ENCODE data around the gene ABCB11. TPM values are rescaled to one million over a fixed set of nuclear protein-coding genes. Genes with fewer than 3 reads are reported as not detected.

Gene ABCB11
- total and polyA plus RNA-seq, 5 donors from 2014 or later, result not detected

DNA sequence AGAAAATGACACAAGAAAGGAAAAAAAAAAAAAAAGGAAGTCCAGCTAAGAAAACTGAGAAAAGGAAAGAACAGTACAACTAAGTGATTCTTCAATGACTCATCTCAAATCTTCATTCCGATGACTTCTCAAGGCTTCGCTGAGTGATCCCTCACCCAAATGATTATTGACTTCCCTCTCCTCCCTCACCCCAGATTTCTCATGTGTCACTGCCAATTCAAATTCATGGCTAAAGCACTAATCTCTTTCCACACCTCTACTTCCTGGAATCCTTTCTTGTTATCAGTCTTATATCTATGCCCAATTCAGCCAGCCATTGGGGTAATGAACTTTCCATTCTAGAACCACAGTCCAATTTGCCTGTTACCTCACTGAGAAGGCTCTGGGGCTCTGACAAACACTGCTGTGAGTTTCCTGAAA lies 7.2 kb upstream of the ABCB11 start:
- Mint-ChIP-seq H3K36me3 (no peaks in the 10 kb centered on the region), H3K27me3 (peaks cover 9% of the 10 kb centered on the region), H3K27ac (no peak overlapping the region), H3K4me3 (no peak overlapping the region), H3K9me3 (peaks cover 0 to 15% (median 9%) of the 10 kb centered on the region in 7 donors), H3K4me1 (no peaks in the 10 kb centered on the region)
- no peak for DNase-seq
- no peak overlapping the region for H3K27ac ChIP-seq (ENCODE audit: insufficient read depth, low read length, poor library complexity, severe bottlenecking)
- no peak for ATAC-seq (ENCODE audit: low read depth in 2 of 2)
- H3K27me3 ChIP-seq (ENCODE audit: control insufficient read depth, insufficient read depth, low read length), result no peaks in the 10 kb centered on the region
- no peaks in the 10 kb centered on the region for H3K4me1 ChIP-seq (ENCODE audit: control insufficient read depth, insufficient read depth, low read length, poor library complexity, severe bottlenecking)
- no peak overlapping the region for H3K4me3 ChIP-seq (ENCODE audit: low read depth, low read length)
- no peaks in the 10 kb centered on the region for H3K36me3 ChIP-seq (ENCODE audit: control insufficient read depth, insufficient read depth, low read length)
- peaks cover 0 to 5% of the 10 kb centered on the region in 2 experiments for H3K9me3 ChIP-seq (ENCODE audit: control insufficient read depth in 2 of 2, low read length in 2 of 2)

- ATAC-seq (ENCODE audit: low read depth in 2 of 2) (no peak), DNase-seq (no peak)
- no peaks in the 10 kb centered on the region for H3K36me3 ChIP-seq (ENCODE audit: control insufficient read depth, insufficient read depth, low read length)
- no peaks in the 10 kb centered on the region for H3K9me3 ChIP-seq (ENCODE audit: control insufficient read depth in 2 of 2, low read length in 2 of 2)
- Mint-ChIP-seq H3K36me3 (no peaks in the 10 kb centered on the region), H3K27me3 (peaks cover 2% of the 10 kb centered on the region), H3K4me1 (no peaks in the 10 kb centered on the region), H3K9me3 (peaks cover 0 to 9% (median 5%) of the 10 kb centered on the region in 7 donors), H3K4me3 (no peak overlapping the region), H3K27ac (no peak overlapping the region)
- no peak overlapping the region for H3K27ac ChIP-seq (ENCODE audit: insufficient read depth, low read length, poor library complexity, severe bottlenecking)
- no peaks in the 10 kb centered on the region for H3K4me1 ChIP-seq (ENCODE audit: control insufficient read depth, insufficient read depth, low read length, poor library complexity, severe bottlenecking)
- H3K27me3 ChIP-seq (ENCODE audit: control insufficient read depth, insufficient read depth, low read length), result no peaks in the 10 kb centered on the region
- H3K4me3 ChIP-seq (ENCODE audit: low read depth, low read length), result no peak overlapping the region
Observed at GRCh38 chr2:169036736-169037440, 5.8 kb upstream of the ABCB11 start.

DNA sequence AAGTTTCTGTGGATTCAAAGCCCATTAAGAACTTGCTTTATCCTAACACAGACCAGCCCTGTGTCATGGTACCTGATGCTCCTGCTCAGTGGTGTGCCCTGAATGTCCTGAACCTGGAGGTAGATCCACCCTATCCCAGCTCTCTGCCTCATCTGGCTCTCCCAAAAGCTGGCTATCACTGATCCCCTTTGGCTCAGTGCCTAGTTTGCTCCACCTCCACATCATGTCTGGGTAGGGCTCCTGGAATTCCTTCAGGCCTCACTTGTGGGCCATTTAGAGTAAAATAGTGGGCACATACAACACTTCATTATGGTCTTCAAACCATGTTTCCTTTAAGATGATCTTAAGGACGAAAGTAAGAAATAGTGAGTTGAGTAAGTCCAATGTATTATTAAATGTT lies 4.8 kb upstream of the ABCB11 start:
- Mint-ChIP-seq H3K36me3 (no peaks in the 10 kb centered on the region), H3K4me1 (no peaks in the 10 kb centered on the region), H3K4me3 (no peak overlapping the region), H3K9me3 (peaks cover 0 to 8% (median 4%) of the 10 kb centered on the region in 7 donors), H3K27me3 (no peaks in the 10 kb centered on the region), H3K27ac (no peak overlapping the region)
- H3K27me3 ChIP-seq (ENCODE audit: control insufficient read depth, insufficient read depth, low read length), result no peaks in the 10 kb centered on the region
- no peaks in the 10 kb centered on the region for H3K4me1 ChIP-seq (ENCODE audit: control insufficient read depth, insufficient read depth, low read length, poor library complexity, severe bottlenecking)
- H3K9me3 ChIP-seq (ENCODE audit: control insufficient read depth in 2 of 2, low read length in 2 of 2), result no peaks in the 10 kb centered on the region
- DNase-seq, result no peak
- H3K4me3 ChIP-seq (ENCODE audit: low read depth, low read length), result no peak overlapping the region
- no peak overlapping the region for H3K27ac ChIP-seq (ENCODE audit: insufficient read depth, low read length, poor library complexity, severe bottlenecking)
- H3K36me3 ChIP-seq (ENCODE audit: control insufficient read depth, insufficient read depth, low read length), result no peaks in the 10 kb centered on the region
- no peak for ATAC-seq (ENCODE audit: low read depth in 2 of 2)

DNA sequence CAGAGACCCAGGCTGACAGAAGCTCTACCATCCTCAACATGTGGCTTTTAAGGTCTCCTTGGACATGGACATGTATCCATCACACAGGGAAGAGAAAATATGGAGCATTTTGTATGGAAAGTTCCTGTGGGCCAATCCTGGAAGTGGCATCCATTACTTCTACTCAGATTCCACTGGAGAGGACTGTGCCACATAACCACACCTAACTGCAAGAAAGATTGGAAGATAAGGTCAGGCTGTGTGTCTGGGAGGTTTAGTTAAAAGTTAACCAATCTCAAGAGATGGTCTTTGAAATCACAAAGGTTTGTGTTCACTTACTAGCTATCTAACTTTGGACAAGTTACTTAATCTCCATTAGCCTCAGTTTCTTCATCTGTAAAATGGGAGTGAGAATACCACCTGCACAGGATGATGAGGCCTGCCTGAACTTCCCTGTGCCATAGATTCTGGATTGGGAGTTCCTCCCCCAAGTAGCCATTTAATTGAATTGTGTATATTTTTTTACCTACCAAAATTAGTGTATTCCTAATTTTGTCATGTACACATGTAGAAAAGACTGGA lies 3.9 kb upstream of the ABCB11 start:
- H3K4me1 Mint-ChIP-seq, result no peaks in the 10 kb centered on the region
- Histone ChIP-seq H3K27ac (ENCODE audit: insufficient read depth, low read length, poor library complexity, severe bottlenecking) (no peak overlapping the region), H3K4me1 (ENCODE audit: control insufficient read depth, insufficient read depth, low read length, poor library complexity, severe bottlenecking) (no peaks in the 10 kb centered on the region), H3K4me3 (ENCODE audit: low read depth, low read length) (no peak overlapping the region), H3K27me3 (ENCODE audit: control insufficient read depth, insufficient read depth, low read length) (no peaks in the 10 kb centered on the region), H3K36me3 (ENCODE audit: control insufficient read depth, insufficient read depth, low read length) (no peaks in the 10 kb centered on the region), H3K9me3 (ENCODE audit: control insufficient read depth in 2 of 2, low read length in 2 of 2) (no peaks in the 10 kb centered on the region)
- DNase-seq (no peak), ATAC-seq (ENCODE audit: low read depth in 2 of 2) (no peak)
- H3K4me3 Mint-ChIP-seq, result no peak overlapping the region
- no peaks in the 10 kb centered on the region for H3K36me3 Mint-ChIP-seq
- no peaks in the 10 kb centered on the region for H3K27me3 Mint-ChIP-seq
- H3K9me3 Mint-ChIP-seq, result peaks cover 0 to 8% (median 4%) of the 10 kb centered on the region in 7 donors
- H3K27ac Mint-ChIP-seq, result no peak overlapping the region

GRCh38 chr2:169034256-169034655 lies 3.1 kb upstream of the ABCB11 start:
- no peaks in the 10 kb centered on the region for H3K9me3 ChIP-seq (ENCODE audit: control insufficient read depth in 2 of 2, low read length in 2 of 2)
- no peaks in the 10 kb centered on the region for H3K4me1 ChIP-seq (ENCODE audit: control insufficient read depth, insufficient read depth, low read length, poor library complexity, severe bottlenecking)
- no peaks in the 10 kb centered on the region for H3K27me3 ChIP-seq (ENCODE audit: control insufficient read depth, insufficient read depth, low read length)
- H3K27ac ChIP-seq (ENCODE audit: insufficient read depth, low read length, poor library complexity, severe bottlenecking), result no peak overlapping the region
- Mint-ChIP-seq H3K9me3 (peaks cover 0 to 8% (median 4%) of the 10 kb centered on the region in 7 donors), H3K4me1 (no peaks in the 10 kb centered on the region), H3K4me3 (no peak overlapping the region), H3K27ac (no peak overlapping the region), H3K36me3 (no peaks in the 10 kb centered on the region), H3K27me3 (no peaks in the 10 kb centered on the region)
- H3K36me3 ChIP-seq (ENCODE audit: control insufficient read depth, insufficient read depth, low read length), result no peaks in the 10 kb centered on the region
- no peak overlapping the region for H3K4me3 ChIP-seq (ENCODE audit: low read depth, low read length)
- DNase-seq (no peak), ATAC-seq (ENCODE audit: low read depth in 2 of 2) (no peak)

- no peaks in the 10 kb centered on the region for H3K36me3 Mint-ChIP-seq
Observed at GRCh38 chr2:169029341-169029740, 1.8 kb downstream of the ABCB11 start.

GRCh38 chr2:169027234-169027633 lies 3.9 kb downstream of the ABCB11 start:
- H3K4me3 Mint-ChIP-seq, result no peak overlapping the region

More at GRCh38 chr2:169029341-169029740, 1.8 kb downstream of the ABCB11 start:
- Histone ChIP-seq H3K4me1 (ENCODE audit: control insufficient read depth, insufficient read depth, low read length, poor library complexity, severe bottlenecking) (no peaks in the 10 kb centered on the region), H3K36me3 (ENCODE audit: control insufficient read depth, insufficient read depth, low read length) (no peaks in the 10 kb centered on the region), H3K27ac (ENCODE audit: insufficient read depth, low read length, poor library complexity, severe bottlenecking) (no peak overlapping the region), H3K27me3 (ENCODE audit: control insufficient read depth, insufficient read depth, low read length) (no peaks in the 10 kb centered on the region), H3K9me3 (ENCODE audit: control insufficient read depth in 2 of 2, low read length in 2 of 2) (no peaks in the 10 kb centered on the region), H3K4me3 (ENCODE audit: low read depth, low read length) (no peak overlapping the region)
- H3K4me1 Mint-ChIP-seq, result peaks cover 0 to 4% (median 0%) of the 10 kb centered on the region in 4 donors
- H3K4me3 Mint-ChIP-seq, result no peak overlapping the region
- no peak overlapping the region for H3K27ac Mint-ChIP-seq
- DNase-seq, result no peak
- H3K9me3 Mint-ChIP-seq, result peaks cover 0 to 8% (median 1%) of the 10 kb centered on the region in 7 donors
- no peaks in the 10 kb centered on the region for H3K27me3 Mint-ChIP-seq
- no peak for ATAC-seq (ENCODE audit: low read depth in 2 of 2)

GRCh38 chr2:169026056-169026455 lies 5.1 kb downstream of the ABCB11 start:
- Histone ChIP-seq H3K4me3 (ENCODE audit: low read depth, low read length) (no peak overlapping the region), H3K9me3 (ENCODE audit: control insufficient read depth in 2 of 2, low read length in 2 of 2) (no peaks in the 10 kb centered on the region), H3K36me3 (ENCODE audit: control insufficient read depth, insufficient read depth, low read length) (no peaks in the 10 kb centered on the region), H3K27ac (ENCODE audit: insufficient read depth, low read length, poor library complexity, severe bottlenecking) (no peak overlapping the region), H3K27me3 (ENCODE audit: control insufficient read depth, insufficient read depth, low read length) (no peaks in the 10 kb centered on the region), H3K4me1 (ENCODE audit: control insufficient read depth, insufficient read depth, low read length, poor library complexity, severe bottlenecking) (no peaks in the 10 kb centered on the region)
- Mint-ChIP-seq H3K27me3 (no peaks in the 10 kb centered on the region), H3K4me1 (peaks cover 0 to 4% (median 0%) of the 10 kb centered on the region in 4 donors), H3K9me3 (no peaks in the 10 kb centered on the region), H3K4me3 (no peak overlapping the region), H3K36me3 (no peaks in the 10 kb centered on the region), H3K27ac (no peak overlapping the region)
- no peak for ATAC-seq (ENCODE audit: low read depth in 2 of 2)
- DNase-seq, result no peak

More at GRCh38 chr2:169027234-169027633, 3.9 kb downstream of the ABCB11 start:
- DNase-seq, result no peak
- no peaks in the 10 kb centered on the region for H3K36me3 Mint-ChIP-seq
- Histone ChIP-seq H3K9me3 (ENCODE audit: control insufficient read depth in 2 of 2, low read length in 2 of 2) (no peaks in the 10 kb centered on the region), H3K4me3 (ENCODE audit: low read depth, low read length) (no peak overlapping the region), H3K27me3 (ENCODE audit: control insufficient read depth, insufficient read depth, low read length) (no peaks in the 10 kb centered on the region), H3K36me3 (ENCODE audit: control insufficient read depth, insufficient read depth, low read length) (no peaks in the 10 kb centered on the region), H3K27ac (ENCODE audit: insufficient read depth, low read length, poor library complexity, severe bottlenecking) (no peak overlapping the region), H3K4me1 (ENCODE audit: control insufficient read depth, insufficient read depth, low read length, poor library complexity, severe bottlenecking) (no peaks in the 10 kb centered on the region)
- H3K4me1 Mint-ChIP-seq, result peaks cover 0 to 4% (median 0%) of the 10 kb centered on the region in 4 donors
- no peaks in the 10 kb centered on the region for H3K9me3 Mint-ChIP-seq
- ATAC-seq (ENCODE audit: low read depth in 2 of 2), result no peak
- no peaks in the 10 kb centered on the region for H3K27me3 Mint-ChIP-seq
- no peak overlapping the region for H3K27ac Mint-ChIP-seq

Data from CD4-positive, CD25-positive, alpha-beta regulatory T cell (primary cell).